ENCODE results near the gene CEP112. TPM values are rescaled to one million over a fixed set of nuclear protein-coding genes. Genes with fewer than 3 reads are reported as not detected.

CEP112 gene
- total and polyA plus RNA-seq, 2 of the 13 experiments (the other 11 are each of a cell fraction or from before 2014, with no cell fraction given) = 1.2 to 3.4 TPM

GRCh38 chr17:65690626-65691310 is 501.2 kb downstream of the CEP112 start (continued):
- TF ChIP-seq ATF2 (CRISPR knock-in tag; IDR thresholded peaks at IDR 0.05) = peak; percentile 76
- no peak for TF ChIP-seq MXI1 (IDR thresholded peaks at IDR 0.05; ENCODE audit: borderline replicate concordance, low read depth, low read length)
- TF ChIP-seq LCORL (IDR thresholded peaks at IDR 0.05) = no peak
- TF ChIP-seq LCORL (CRISPR knock-in tag; IDR thresholded peaks at IDR 0.05) = peak; percentile 67
- 0 out of 2 replicates have a peak, but pooled peaks have one; percentile 20 for TF ChIP-seq ZNF639 (CRISPR knock-in tag; conservative IDR thresholded peaks at IDR 0.05)
- no peak for TF ChIP-seq ZNF83 (CRISPR knock-in tag; IDR thresholded peaks at IDR 0.05; ENCODE audit: borderline replicate concordance)
- no peak; the same call in 1 of the 2 replicates for TF ChIP-seq FOXC1 (CRISPR knock-in tag; IDR thresholded peaks at IDR 0.05; ENCODE audit: borderline replicate concordance)
- peak; percentile 81 for TF ChIP-seq ZNF350 (CRISPR knock-in tag; IDR thresholded peaks at IDR 0.05; ENCODE audit: borderline replicate concordance, low read depth)
- TF ChIP-seq KDM3A (CRISPR knock-in tag; IDR thresholded peaks at IDR 0.05; ENCODE audit: low read depth) = peak; percentile 41; the same call in 1 of the 2 replicates
- TF ChIP-seq ARNTL (CRISPR knock-in tag; IDR thresholded peaks at IDR 0.05) = peak; percentile 89
- TF ChIP-seq MIXL1 (CRISPR knock-in tag; IDR thresholded peaks at IDR 0.05) = peak; percentile 92
- 0 out of 2 replicates have a peak, but pooled peaks have one; percentile 71 for TF ChIP-seq HBP1 (CRISPR knock-in tag; IDR thresholded peaks at IDR 0.05; ENCODE audit: low read depth)
- no peak for TF ChIP-seq ZNF784 (CRISPR knock-in tag; IDR thresholded peaks at IDR 0.05; ENCODE audit: borderline replicate concordance)
- no peak for TF ChIP-seq ZFP36L2 (CRISPR knock-in tag; IDR thresholded peaks at IDR 0.05)
- peak; percentile 81 for TF ChIP-seq ZNF792 (CRISPR knock-in tag; IDR thresholded peaks at IDR 0.05)
- peak; percentile 92 for TF ChIP-seq HOXD1 (CRISPR knock-in tag; IDR thresholded peaks at IDR 0.05)
- no peak for TF ChIP-seq ZNF704 (CRISPR knock-in tag; IDR thresholded peaks at IDR 0.05; ENCODE audit: borderline replicate concordance)
- peak; percentile 70; the same call in 1 of the 2 replicates for TF ChIP-seq ZNF775 (CRISPR knock-in tag; IDR thresholded peaks at IDR 0.05; ENCODE audit: borderline replicate concordance)
- TF ChIP-seq ZNF367 (CRISPR knock-in tag; IDR thresholded peaks at IDR 0.05; ENCODE audit: borderline replicate concordance) = no peak
- no peak for TF ChIP-seq ZBTB2 (CRISPR knock-in tag; IDR thresholded peaks at IDR 0.05; ENCODE audit: low read depth)
- no peak for TF ChIP-seq REL (CRISPR knock-in tag; conservative IDR thresholded peaks at IDR 0.05)
- TF ChIP-seq JUNB (CRISPR knock-in tag; IDR thresholded peaks at IDR 0.05; ENCODE audit: borderline replicate concordance) = no peak

All from HepG2 (cell line).